GM21717 (cell line): ENCODE results near the gene MRPL27.
"Not testable (repeated sequence)": the region's sequence is repeated elsewhere in the genome, so short reads cannot be mapped to it uniquely, and the experiment has no call there.

Experiments used
- ATAC-seq: cut with Tn5 transposase; IDR thresholded peaks from one replicate; pipeline ENCODE4 v1.9.1; 2021; ENCODE audit warnings: mild to moderate bottlenecking, moderate library complexity; ENCODE audit not compliant: unreplicated experiment

MRPL27 gene

DNA sequence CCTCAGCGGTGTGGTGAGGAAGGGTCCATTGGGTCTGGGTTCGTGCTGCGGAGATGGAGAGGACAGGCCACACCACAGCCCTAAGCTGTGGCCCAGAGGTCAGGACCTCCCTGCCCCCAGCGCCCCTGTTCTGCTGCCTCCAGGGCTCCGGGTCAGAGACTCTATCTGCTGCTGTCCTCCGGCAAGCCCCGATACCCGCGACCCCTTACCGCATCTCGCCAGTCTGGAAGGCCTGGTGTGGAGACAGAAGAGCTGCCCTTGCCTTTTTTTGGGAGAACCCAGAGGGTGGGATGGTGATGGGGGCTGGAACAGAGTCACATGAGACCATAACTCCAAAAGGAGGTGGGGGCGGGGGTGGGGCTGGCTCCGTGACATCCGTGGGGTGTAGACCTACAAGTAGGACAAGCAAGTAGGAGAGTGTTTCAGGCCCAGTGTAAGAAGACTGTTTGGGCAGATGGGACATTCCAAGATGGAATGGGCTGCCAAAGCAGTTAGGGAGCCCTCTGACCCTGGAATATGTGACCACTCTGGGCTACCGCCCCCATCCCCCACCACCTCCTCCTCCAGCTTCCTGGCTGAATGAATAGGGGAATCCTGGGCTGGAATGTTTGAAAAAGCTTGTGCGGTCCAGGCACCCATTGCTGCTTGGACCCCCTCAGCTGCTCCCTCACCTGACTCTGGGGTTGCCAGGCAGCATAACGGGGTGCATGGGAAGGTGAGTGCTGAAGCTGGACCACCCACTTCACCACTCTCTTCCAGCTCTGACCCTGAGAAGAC, 25.7 kb downstream of the MRPL27 start:
- ATAC-seq, result no peak

DNA sequence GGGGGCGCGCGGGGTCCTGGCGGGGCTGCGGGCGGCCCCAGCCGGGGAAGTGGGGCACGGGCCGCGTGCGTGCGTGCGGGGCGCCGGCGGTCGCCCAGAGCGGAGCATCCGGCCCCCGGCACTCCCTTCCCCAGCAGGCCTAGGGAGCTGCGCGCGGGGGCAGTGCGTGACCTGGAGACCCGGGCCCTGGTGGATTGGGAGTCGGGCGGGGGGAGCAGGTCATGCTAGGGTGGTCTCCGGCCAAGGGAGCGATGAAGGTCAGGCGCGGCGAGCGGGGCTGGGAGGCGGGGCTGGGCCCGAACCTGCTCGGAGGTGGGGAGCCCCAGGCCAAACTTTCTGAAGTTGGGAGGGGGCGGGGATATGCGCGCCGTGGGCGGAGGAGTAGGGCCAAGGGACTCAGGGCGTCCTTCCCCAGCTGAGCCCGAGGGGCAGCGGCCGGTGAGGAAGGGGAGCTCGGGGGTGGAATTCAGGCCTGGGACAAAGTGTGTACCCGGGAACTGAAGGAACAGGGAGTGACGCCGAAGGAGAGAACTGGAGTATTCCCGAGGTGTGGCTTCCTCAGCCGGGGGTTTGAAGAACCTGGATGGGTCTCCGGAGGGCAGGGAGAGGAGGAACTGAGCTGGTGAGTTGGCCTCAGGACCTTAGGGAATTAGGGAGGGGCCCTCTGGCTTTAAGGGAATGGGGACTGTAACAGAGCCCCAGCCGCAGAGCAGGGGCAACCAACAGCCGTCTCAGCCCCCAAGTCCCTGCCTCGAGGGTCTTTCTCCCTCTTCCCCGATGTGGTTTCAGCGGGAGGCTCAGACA, 26.5 kb downstream of the MRPL27 start:
- peak; percentile 39 for ATAC-seq

- peak; percentile 67 for ATAC-seq
Measured at GRCh38 chr17:50345432-50346312, 27.3 kb downstream of the MRPL27 start, which contains the start of gene XYLT2. TSS of gene XYLT2 (plus strand) at chr17:50346126. CDS start at chr17:50346141, 15 bp downstream.

DNA sequence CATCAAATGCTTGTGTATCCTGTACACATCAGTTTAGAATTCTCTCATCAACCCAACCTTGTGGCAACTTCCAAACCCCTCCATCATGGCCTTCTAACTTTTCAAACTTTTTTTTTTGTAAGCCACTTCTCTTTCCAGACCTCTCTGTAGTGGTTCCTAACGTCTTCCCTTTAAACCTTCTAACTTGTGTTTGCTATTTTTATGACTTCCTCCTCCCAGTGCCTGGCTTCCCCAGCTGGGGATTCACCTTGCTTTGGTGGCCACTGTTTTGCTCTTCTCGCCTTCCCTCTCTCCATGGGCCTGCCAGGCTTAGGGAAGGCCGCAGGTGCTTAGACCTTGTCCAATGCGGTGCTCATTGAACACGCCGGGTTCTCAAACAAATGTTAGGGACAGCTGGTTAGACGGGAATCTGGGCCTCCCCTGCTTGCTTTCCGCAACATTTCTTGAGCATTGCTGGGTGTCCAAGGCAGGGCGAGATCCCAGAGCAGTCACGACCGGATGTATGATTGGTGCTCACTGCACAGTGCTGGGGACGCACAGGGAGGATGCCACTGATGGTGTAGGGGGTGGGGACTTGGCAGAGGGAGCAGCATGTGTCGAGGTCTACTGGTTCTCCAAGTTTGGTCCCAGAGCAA, 28.1 kb downstream of the MRPL27 start:
- no peak for ATAC-seq

DNA sequence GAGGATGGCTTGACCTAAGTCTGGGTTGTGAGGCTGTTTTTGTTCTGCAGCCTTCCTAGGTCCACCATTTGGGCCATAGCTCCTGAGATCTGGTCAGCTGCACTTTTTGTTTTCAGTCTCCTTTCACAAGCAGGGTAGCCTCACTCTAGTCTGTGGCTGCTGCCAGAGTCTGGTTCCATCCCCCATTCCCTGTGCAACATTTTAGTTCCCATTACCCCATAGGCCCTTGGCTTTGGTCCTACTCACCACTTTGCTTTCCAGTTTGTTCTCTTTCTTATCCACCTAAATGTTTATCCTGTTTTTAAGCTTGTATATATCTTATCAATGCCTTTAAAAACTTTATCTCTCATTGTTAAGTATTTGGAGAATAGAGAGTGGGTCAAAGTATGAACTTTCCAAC, 33.6 kb downstream of the MRPL27 start:
- ATAC-seq, result no peak

DNA sequence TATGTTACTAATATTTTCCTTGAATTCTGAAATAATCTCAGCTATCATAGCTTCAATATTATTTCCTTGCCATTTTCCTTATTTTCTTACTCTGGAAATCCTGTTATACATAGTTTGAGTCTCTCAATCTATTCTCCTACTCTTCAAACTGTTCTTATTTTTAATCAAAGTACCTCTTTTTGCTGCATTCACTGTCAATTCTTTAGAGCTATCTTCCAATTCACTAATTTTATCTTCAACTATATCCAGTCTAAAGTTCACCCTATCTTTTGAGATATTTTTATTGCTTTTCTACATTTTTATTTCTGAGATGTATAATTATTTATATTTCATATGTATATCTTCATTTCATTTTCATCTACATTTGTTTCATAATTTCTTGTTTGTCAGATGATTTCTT, 34.3 kb downstream of the MRPL27 start:
- ATAC-seq, result no peak

DNA sequence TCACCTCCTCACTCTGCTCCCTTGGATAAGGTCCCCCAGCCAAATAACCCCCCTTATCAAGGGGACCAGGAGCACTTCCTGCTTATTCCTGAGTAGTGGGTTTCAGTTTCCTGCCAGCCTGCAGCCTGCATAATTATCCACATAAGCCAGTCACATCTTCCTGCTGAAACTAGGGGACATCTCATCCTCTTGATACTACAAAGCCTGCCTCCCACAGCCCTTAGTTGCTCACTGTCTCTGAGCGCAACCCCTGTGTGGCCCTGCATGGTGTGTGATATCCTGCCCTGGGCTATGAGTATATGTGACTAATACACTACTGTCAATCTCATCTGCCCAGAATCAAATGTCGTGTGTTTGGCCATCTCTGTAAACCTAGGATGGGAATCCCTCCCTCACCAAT, 35.0 kb downstream of the MRPL27 start:
- ATAC-seq, result no peak

GRCh38 chr17:50333291-50334057, 39.5 kb downstream of the MRPL27 start:
- ATAC-seq, result not testable (repeated sequence)

DNA sequence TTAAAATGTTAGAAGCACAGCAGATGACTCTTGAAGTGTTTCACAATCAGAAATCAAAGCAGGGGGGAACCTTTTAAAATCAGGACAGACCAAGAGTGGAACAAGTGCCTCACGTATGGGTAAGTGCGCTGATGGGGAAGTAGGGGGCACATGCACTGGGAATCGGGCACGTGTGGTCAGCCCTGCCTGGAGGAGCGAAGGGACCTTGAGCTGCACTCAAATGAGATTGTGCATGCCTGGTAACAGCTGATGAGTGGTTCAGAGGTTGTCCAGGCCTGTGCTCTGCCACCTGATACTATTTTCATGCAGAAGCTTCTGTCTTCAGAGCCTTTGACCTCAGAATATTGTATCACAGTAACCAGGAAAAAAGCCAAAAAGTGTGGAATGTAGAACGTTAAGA, 40.8 kb downstream of the MRPL27 start:
- ATAC-seq, result no peak

DNA sequence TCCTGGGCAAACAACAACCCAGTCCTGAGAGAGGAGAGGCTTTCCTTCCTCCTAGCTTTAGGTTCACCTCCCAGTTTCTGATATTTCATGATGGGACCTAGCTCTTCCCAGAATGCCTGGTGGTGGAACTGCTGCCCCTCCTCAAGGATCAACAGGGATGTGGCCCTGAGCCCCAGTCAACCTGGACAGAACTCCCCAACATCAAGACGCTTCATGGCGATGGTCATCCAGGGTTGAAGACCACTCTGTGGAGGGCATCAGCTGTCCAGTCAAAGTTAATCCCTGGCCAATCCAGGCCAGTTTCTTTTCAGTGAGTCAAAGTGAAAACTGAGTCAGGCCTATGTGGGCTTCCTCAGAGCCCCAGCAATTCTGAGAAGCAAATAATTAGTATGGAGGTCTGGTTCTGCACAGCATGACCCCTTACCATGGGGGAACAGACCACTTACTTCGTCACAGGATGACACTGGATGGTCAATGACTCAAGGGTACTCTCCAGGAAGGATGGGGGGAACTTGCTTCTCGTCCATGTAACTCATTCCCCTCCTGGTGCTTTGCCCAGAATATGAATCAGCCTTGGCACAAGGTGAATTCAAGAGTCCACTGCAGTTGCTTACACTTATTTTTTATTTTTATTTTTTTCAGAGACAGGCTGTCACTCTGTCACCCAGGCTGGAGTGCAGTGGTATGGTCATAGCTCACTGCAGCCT, 41.7 kb downstream of the MRPL27 start:
- ATAC-seq, result no peak

DNA sequence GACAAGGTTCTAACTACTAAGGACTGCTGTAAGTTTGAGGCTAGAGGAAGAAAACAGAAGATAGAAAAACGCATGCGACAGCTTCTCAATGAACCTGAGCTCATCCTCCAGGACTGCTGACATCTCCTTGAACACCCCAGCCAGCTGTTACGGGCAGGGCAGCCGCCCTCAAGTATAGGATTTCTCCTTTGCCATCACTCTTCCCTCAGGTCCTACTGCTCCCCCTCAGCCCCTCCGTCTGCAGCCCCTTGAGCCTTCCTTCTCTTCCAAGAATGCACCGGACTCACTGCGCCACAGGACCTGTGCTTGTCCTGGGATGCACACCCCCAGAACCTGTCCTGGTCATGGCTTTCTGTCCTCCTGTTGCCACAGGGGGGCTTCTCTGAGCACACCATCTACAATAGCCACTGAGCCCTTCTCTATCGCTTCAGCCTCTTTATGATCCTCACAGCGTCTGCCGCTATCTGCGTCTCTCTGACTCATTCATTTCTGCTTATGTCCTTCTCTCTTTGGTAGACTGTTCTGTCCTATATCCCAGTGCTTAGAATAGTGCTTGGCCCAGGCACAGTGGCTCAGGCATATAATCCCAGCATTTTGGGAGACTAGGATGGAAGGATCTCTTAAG, 42.7 kb downstream of the MRPL27 start:
- ATAC-seq, result no peak

DNA sequence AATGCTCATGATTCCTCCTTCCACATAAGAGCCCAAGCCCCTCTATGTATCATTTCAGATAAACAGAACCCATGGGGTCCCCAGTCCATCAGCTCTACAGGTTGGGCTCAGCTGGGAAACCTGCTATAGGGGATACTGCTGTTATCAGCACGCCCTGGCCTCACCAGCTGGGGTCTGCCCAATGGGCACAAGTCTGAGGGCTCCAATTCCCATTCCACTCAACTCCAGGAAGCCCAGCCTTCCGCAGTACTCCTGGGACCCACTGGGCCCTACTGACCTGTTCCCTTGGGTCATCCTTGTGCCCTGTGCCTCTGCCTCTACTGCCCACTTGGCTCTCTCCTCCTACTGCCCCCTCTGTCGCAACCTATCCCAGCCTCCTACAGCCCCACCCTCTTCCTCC, 43.3 kb downstream of the MRPL27 start:
- ATAC-seq, result no peak

- ATAC-seq, result no peak
Measured at GRCh38 chr17:50328363-50329325, 44.3 kb downstream of the MRPL27 start.

- no peak for ATAC-seq
Measured at GRCh38 chr17:50326831-50327364, 46.1 kb downstream of the MRPL27 start.

GRCh38 chr17:50325906-50326305, 47.1 kb downstream of the MRPL27 start:
- no peak for ATAC-seq

GRCh38 chr17:50323060-50323459, 49.9 kb downstream of the MRPL27 start:
- no peak for ATAC-seq

DNA sequence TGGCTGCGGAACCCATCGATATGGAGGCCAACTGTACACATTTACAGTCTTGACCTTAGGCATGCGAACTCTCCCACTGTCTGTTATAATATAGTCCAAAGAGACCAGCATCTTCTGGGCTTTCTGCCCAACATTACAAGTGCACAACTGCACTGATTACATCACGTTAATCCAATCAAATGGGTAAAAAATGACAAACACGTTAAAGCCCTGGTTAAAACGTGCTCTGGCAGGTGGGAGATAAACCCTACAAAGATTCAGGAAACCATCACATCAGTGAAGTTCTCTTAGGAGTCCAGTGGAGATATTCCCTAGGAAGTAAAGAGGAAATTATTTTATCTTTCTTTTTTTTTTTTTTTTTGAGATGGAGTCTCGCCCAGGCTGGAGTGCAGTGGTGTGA, 50.7 kb downstream of the MRPL27 start:
- no peak for ATAC-seq
